GM21528 (cell line): ENCODE data around the gene CLEC4D.
"Not testable (repeated sequence)": the region's sequence is repeated elsewhere in the genome, so short reads cannot be mapped to it uniquely, and the experiment has no call there.

ENCODE experiments used
- ATAC-seq: cut with Tn5 transposase; IDR thresholded peaks from one replicate; pipeline ENCODE4 v1.9.1; 2021; ENCODE audit warnings: mild to moderate bottlenecking, moderate library complexity; ENCODE audit not compliant: unreplicated experiment, low FRiP score

CLEC4D gene

GRCh38 chr12:8513256-8513655 is at the start of gene CLEC4D:
CLEC4D (plus strand) TSS chr12:8513503; CDS start chr12:8513733, 230 bp downstream.
- no peak for ATAC-seq

- ATAC-seq: no peak
Measured at GRCh38 chr12:8465301-8465996, 47.9 kb upstream of the CLEC4D start.

GRCh38 chr12:8466241-8466640 is 47.1 kb upstream of the CLEC4D start:
- ATAC-seq: no peak

GRCh38 chr12:8471090-8471489 is 42.2 kb upstream of the CLEC4D start:
- ATAC-seq: no peak

- ATAC-seq: no peak
Measured at GRCh38 chr12:8475508-8476203, 37.6 kb upstream of the CLEC4D start.

GRCh38 chr12:8482571-8483061 is 30.7 kb upstream of the CLEC4D start:
- no peak for ATAC-seq

GRCh38 chr12:8483079-8483478 is 30.2 kb upstream of the CLEC4D start:
- no peak for ATAC-seq

GRCh38 chr12:8491646-8492530 is 21.4 kb upstream of the CLEC4D start:
- no peak for ATAC-seq

- peak; percentile 95 for ATAC-seq
Measured at GRCh38 chr12:8493084-8493483, 20.2 kb upstream of the CLEC4D start.

- ATAC-seq: not testable (repeated sequence)
Measured at GRCh38 chr12:8495671-8496070, 17.6 kb upstream of the CLEC4D start.

GRCh38 chr12:8496074-8496473 is 17.2 kb upstream of the CLEC4D start:
- ATAC-seq: not testable (repeated sequence)

GRCh38 chr12:8499616-8500015 is 13.7 kb upstream of the CLEC4D start:
- ATAC-seq: no peak

- no peak for ATAC-seq
Measured at GRCh38 chr12:8501720-8502119, 11.6 kb upstream of the CLEC4D start.

GRCh38 chr12:8504351-8504750 is 9.0 kb upstream of the CLEC4D start:
- no peak for ATAC-seq

GRCh38 chr12:8507596-8507995 is 5.7 kb upstream of the CLEC4D start:
- no peak for ATAC-seq

- ATAC-seq: no peak
Measured at GRCh38 chr12:8508223-8508622, 5.1 kb upstream of the CLEC4D start.

- no peak for ATAC-seq
Measured at GRCh38 chr12:8508910-8509841, 4.1 kb upstream of the CLEC4D start.

- no peak for ATAC-seq
Measured at GRCh38 chr12:8517971-8518370, 4.7 kb downstream of the CLEC4D start.

- no peak for ATAC-seq
Measured at GRCh38 chr12:8519171-8519570, 5.9 kb downstream of the CLEC4D start.
